ENCODE measurements around the gene GABRD.

Gene GABRD

GRCh38 chr1:1973716-1974642 is 45.2 kb upstream of the GABRD start:
- TF ChIP-seq EZH2 (IDR thresholded peaks at IDR 0.05; ENCODE audit: borderline replicate concordance, low read depth, low read length, severe bottlenecking) (no peak), CTCF (IDR thresholded peaks at IDR 0.05; ENCODE audit: borderline replicate concordance, extremely low read depth, low read length, poor library complexity, severe bottlenecking) (no peak)
- H3K4me2 ChIP-seq (ENCODE audit: insufficient read depth, low read length): no peak overlapping the region
- ATAC-seq (ENCODE audit: insufficient read depth, low read depth) (no peak), DNase-seq (no peak)
- no peak overlapping the region for H3K27ac ChIP-seq (ENCODE audit: low read length)
- H3K4me1 ChIP-seq (ENCODE audit: insufficient read depth, low read length): no peaks in the 10 kb centered on the region
- no peak overlapping the region for H3K4me3 ChIP-seq (ENCODE audit: low read depth in 1 of 2, low read length in 2 of 2)
- no peaks in the 10 kb centered on the region; the same call in 1 of the 2 replicates for H4K20me1 ChIP-seq (ENCODE audit: insufficient read depth, low read length)
- H3K36me3 ChIP-seq (ENCODE audit: insufficient read depth, low read length): no peaks in the 10 kb centered on the region
- H3K79me2 ChIP-seq (ENCODE audit: insufficient read depth, low read length): no peaks in the 10 kb centered on the region
- no peak overlapping the region for H2AFZ ChIP-seq (ENCODE audit: low read depth, low read length)
- H3K9me3 ChIP-seq (ENCODE audit: insufficient read depth, low read length, severe bottlenecking): peaks cover under 1% of the 10 kb centered on the region
- H3K9ac ChIP-seq (ENCODE audit: low read depth, low read length): no peak overlapping the region
- H3K27me3 ChIP-seq (ENCODE audit: insufficient read depth, low read length, poor library complexity): no peaks in the 10 kb centered on the region

- Histone ChIP-seq H3K4me3 (ENCODE audit: low read depth in 1 of 2, low read length in 2 of 2) (no peak overlapping the region), H3K9ac (ENCODE audit: low read depth, low read length) (no peak overlapping the region), H4K20me1 (ENCODE audit: insufficient read depth, low read length) (no peaks in the 10 kb centered on the region; the same call in 1 of the 2 replicates), H3K79me2 (ENCODE audit: insufficient read depth, low read length) (no peaks in the 10 kb centered on the region), H3K4me1 (ENCODE audit: insufficient read depth, low read length) (no peaks in the 10 kb centered on the region), H2AFZ (ENCODE audit: low read depth, low read length) (no peak overlapping the region), H3K36me3 (ENCODE audit: insufficient read depth, low read length) (no peaks in the 10 kb centered on the region), H3K27me3 (ENCODE audit: insufficient read depth, low read length, poor library complexity) (no peaks in the 10 kb centered on the region), H3K4me2 (ENCODE audit: insufficient read depth, low read length) (no peak overlapping the region), H3K27ac (ENCODE audit: low read length) (no peak overlapping the region), H3K9me3 (ENCODE audit: insufficient read depth, low read length, severe bottlenecking) (peaks cover 9% of the 10 kb centered on the region)
- DNase-seq (no peak), ATAC-seq (ENCODE audit: insufficient read depth, low read depth) (no peak)
- TF ChIP-seq EZH2 (IDR thresholded peaks at IDR 0.05; ENCODE audit: borderline replicate concordance, low read depth, low read length, severe bottlenecking): no peak
- TF ChIP-seq CTCF (IDR thresholded peaks at IDR 0.05; ENCODE audit: borderline replicate concordance, extremely low read depth, low read length, poor library complexity, severe bottlenecking): no peak
These were observed 44.3 kb upstream of the GABRD start for GRCh38 chr1:1974834-1975233.

- no peaks in the 10 kb centered on the region; the same call in 1 of the 2 replicates for H4K20me1 ChIP-seq (ENCODE audit: insufficient read depth, low read length)
- H3K36me3 ChIP-seq (ENCODE audit: insufficient read depth, low read length): no peaks in the 10 kb centered on the region
- no peaks in the 10 kb centered on the region for H3K4me1 ChIP-seq (ENCODE audit: insufficient read depth, low read length)
- H3K9me3 ChIP-seq (ENCODE audit: insufficient read depth, low read length, severe bottlenecking): peaks cover 12% of the 10 kb centered on the region
- TF ChIP-seq CTCF (IDR thresholded peaks at IDR 0.05; ENCODE audit: borderline replicate concordance, extremely low read depth, low read length, poor library complexity, severe bottlenecking) (no peak), EZH2 (IDR thresholded peaks at IDR 0.05; ENCODE audit: borderline replicate concordance, low read depth, low read length, severe bottlenecking) (no peak)
- no peak for DNase-seq
- no peak overlapping the region for H3K4me3 ChIP-seq (ENCODE audit: low read depth in 1 of 2, low read length in 2 of 2)
- no peak overlapping the region for H3K4me2 ChIP-seq (ENCODE audit: insufficient read depth, low read length)
- no peaks in the 10 kb centered on the region for H3K79me2 ChIP-seq (ENCODE audit: insufficient read depth, low read length)
- no peak overlapping the region for H3K27ac ChIP-seq (ENCODE audit: low read length)
- no peak overlapping the region for H2AFZ ChIP-seq (ENCODE audit: low read depth, low read length)
- no peaks in the 10 kb centered on the region for H3K27me3 ChIP-seq (ENCODE audit: insufficient read depth, low read length, poor library complexity)
- no peak for ATAC-seq (ENCODE audit: insufficient read depth, low read depth)
- H3K9ac ChIP-seq (ENCODE audit: low read depth, low read length): no peak overlapping the region
These were observed 43.6 kb upstream of the GABRD start for GRCh38 chr1:1975535-1975934.
